HEK293 (cell line): ENCODE results near the gene TNP2.

Source experiments
- CTCF ChIA-PET: fragments of 350-600 bp; formaldehyde crosslinking; extraction: SDS; loops from one replicate; lab custom pipeline; 2021; ENCODE audit warnings: antibody characterized with exemption; lab: Yijun Ruan, JAX
- POLR2A ChIA-PET: fragments of 300-600 bp; formaldehyde crosslinking; extraction: SDS; loops from one replicate; lab custom pipeline; 2020; ENCODE audit warnings: antibody characterized with exemption, inconsistent platforms; lab: Yijun Ruan, JAX
- H3K27ac ChIP-seq: fragments of 200-500 bp; sonication (Bioruptor generic); 2 replicates; pipeline ENCODE4 v1.5.1; 2014; ENCODE audit warnings: low read depth, low read length, control low read depth, inconsistent platforms; ENCODE audit errors: extremely low read depth
- H3K36me3 ChIP-seq, 2 experiments: fragments of 200-500 bp in 1 of 2; sonication (Bioruptor generic) in 1 of 2; 1 replicate in 1 of 2; 2 replicates in 1 of 2; pipeline ENCODE4 v1.5.1; 2014 to 2017; ENCODE audit warnings: inconsistent platforms in 2 of 2, low read length in 2 of 2; ENCODE audit not compliant: control insufficient read depth in 2 of 2, insufficient read depth in 1 of 2
- H3K4me1 ChIP-seq: fragments of 200-500 bp; sonication (Bioruptor generic); 2 replicates; pipeline ENCODE4 v1.5.1; 2014; ENCODE audit warnings: mild to moderate bottlenecking, low read length, inconsistent platforms; ENCODE audit not compliant: control insufficient read depth, insufficient read depth
- H3K4me3 ChIP-seq: 2 replicates; pipeline ENCODE4 v1.5.1; 2011; ENCODE audit warnings: low read depth, mild to moderate bottlenecking, control low read depth, low read length, moderate library complexity
- H3K9me3 ChIP-seq: fragments of 200-500 bp; sonication (Bioruptor generic); 2 replicates; pipeline ENCODE4 v1.5.1; 2014; ENCODE audit warnings: low read depth, low read length, inconsistent platforms; ENCODE audit not compliant: control insufficient read depth, insufficient read depth
- CTCF ChIP-seq: fragments of 450-650 bp; formaldehyde crosslinking; IDR thresholded peaks from 2 replicates; pipeline ENCODE4 v1.5.1; 2016; ENCODE audit warnings: missing biosample characterization, missing genetic modification characterization
- FEZF1 ChIP-seq: fragments of 450-650 bp; formaldehyde crosslinking; IDR thresholded peaks from 2 replicates; pipeline ENCODE4 v1.5.1; 2016; ENCODE audit warnings: missing biosample characterization, missing genetic modification characterization
- HOXD13 ChIP-seq: sonication (generic); formaldehyde crosslinking; IDR thresholded peaks from 2 replicates; pipeline ENCODE4 v1.8.0; 2022; ENCODE audit warnings: missing genetic modification reagents, borderline replicate concordance
- PRDM1 ChIP-seq: fragments of 450-650 bp; formaldehyde crosslinking; IDR thresholded peaks from 2 replicates; pipeline ENCODE4; 2016; ENCODE audit warnings: missing biosample characterization, missing genetic modification characterization
- TRIM28 ChIP-seq: IDR thresholded peaks from 2 replicates; pipeline ENCODE4 v1.6.1; 2011; ENCODE audit warnings: low read length, control low read depth, borderline replicate concordance
- ZBTB17 ChIP-seq: fragments of 450-650 bp; formaldehyde crosslinking; IDR thresholded peaks from 2 replicates; pipeline ENCODE4 v1.5.1; 2016; ENCODE audit warnings: missing biosample characterization, missing genetic modification characterization
- ZBTB21 ChIP-seq: fragments of 450-650 bp; formaldehyde crosslinking; IDR thresholded peaks from 2 replicates; pipeline ENCODE4 v1.5.1; 2017; ENCODE audit warnings: missing biosample characterization, missing genetic modification characterization
- ZEB2 ChIP-seq: fragments of 450-650 bp; formaldehyde crosslinking; IDR thresholded peaks from 2 replicates; pipeline ENCODE4 v1.5.1; 2016; ENCODE audit warnings: missing biosample characterization, missing genetic modification characterization
- ZIC2 ChIP-seq: fragments of 450-650 bp; formaldehyde crosslinking; IDR thresholded peaks from 2 replicates; pipeline ENCODE4 v1.5.1; 2016; ENCODE audit warnings: missing biosample characterization, missing genetic modification characterization
- ZNF10 ChIP-seq: fragments of 450-650 bp; formaldehyde crosslinking; IDR thresholded peaks from 2 replicates; pipeline ENCODE4 v1.5.1; 2017; ENCODE audit warnings: missing biosample characterization, missing genetic modification characterization
- ZNF121 ChIP-seq: fragments of 450-650 bp; formaldehyde crosslinking; IDR thresholded peaks from 2 replicates; pipeline ENCODE4 v1.5.1; 2016; ENCODE audit warnings: missing biosample characterization, missing genetic modification characterization
- ZNF214 ChIP-seq: fragments of 450-650 bp; formaldehyde crosslinking; IDR thresholded peaks from 2 replicates; pipeline ENCODE4 v1.5.1; 2017; ENCODE audit warnings: missing biosample characterization, mild to moderate bottlenecking, missing genetic modification characterization, borderline replicate concordance
- ZNF239 ChIP-seq: fragments of 450-650 bp; formaldehyde crosslinking; IDR thresholded peaks from 2 replicates; pipeline ENCODE4 v1.5.1; 2016; ENCODE audit warnings: missing biosample characterization, missing genetic modification characterization
- ZNF248 ChIP-seq: fragments of 450-650 bp; formaldehyde crosslinking; IDR thresholded peaks from 2 replicates; pipeline ENCODE4 v1.5.1; 2017; ENCODE audit warnings: missing biosample characterization, missing genetic modification characterization
- ZNF311 ChIP-seq: fragments of 450-650 bp; formaldehyde crosslinking; IDR thresholded peaks from 2 replicates; pipeline ENCODE4 v1.5.1; 2017; ENCODE audit warnings: missing biosample characterization, missing genetic modification characterization, borderline replicate concordance
- ZNF335 ChIP-seq: fragments of 450-650 bp; formaldehyde crosslinking; conservative IDR thresholded peaks from 2 replicates; pipeline ENCODE4 v1.5.1; 2016; ENCODE audit warnings: missing biosample characterization, missing genetic modification characterization
- ZNF341 ChIP-seq: fragments of 450-650 bp; formaldehyde crosslinking; IDR thresholded peaks from 2 replicates; pipeline ENCODE4; 2016; ENCODE audit warnings: low read depth, missing biosample characterization, missing genetic modification characterization
- ZNF354C ChIP-seq: fragments of 450-650 bp; formaldehyde crosslinking; IDR thresholded peaks from 2 replicates; pipeline ENCODE4 v1.5.1; 2016; ENCODE audit warnings: missing biosample characterization, missing genetic modification characterization, low read depth, borderline replicate concordance
- ZNF362 ChIP-seq: fragments of 450-650 bp; formaldehyde crosslinking; IDR thresholded peaks from 2 replicates; pipeline ENCODE4 v1.5.1; 2016; ENCODE audit warnings: missing biosample characterization, missing genetic modification characterization
- ZNF501 ChIP-seq: fragments of 450-650 bp; formaldehyde crosslinking; IDR thresholded peaks from 2 replicates; pipeline ENCODE4 v1.5.1; 2016; ENCODE audit warnings: missing biosample characterization, missing genetic modification characterization
- ZNF560 ChIP-seq: fragments of 450-650 bp; formaldehyde crosslinking; IDR thresholded peaks from 2 replicates; pipeline ENCODE4 v1.5.1; 2017; ENCODE audit warnings: missing biosample characterization, missing genetic modification characterization, borderline replicate concordance
- ZNF580 ChIP-seq: fragments of 450-650 bp; formaldehyde crosslinking; IDR thresholded peaks from 2 replicates; pipeline ENCODE4 v1.5.1; 2016; ENCODE audit warnings: missing biosample characterization, missing genetic modification characterization
- ZNF596 ChIP-seq: fragments of 450-650 bp; IDR thresholded peaks from 2 replicates; pipeline ENCODE4 v1.5.0; 2018; ENCODE audit warnings: missing biosample characterization, mild to moderate bottlenecking, missing genetic modification characterization, moderate library complexity
- ZNF658 ChIP-seq: fragments of 450-650 bp; formaldehyde crosslinking; IDR thresholded peaks from 2 replicates; pipeline ENCODE4; 2016; ENCODE audit warnings: missing biosample characterization, missing genetic modification characterization
- ZNF670 ChIP-seq: fragments of 450-650 bp; formaldehyde crosslinking; IDR thresholded peaks from 2 replicates; pipeline ENCODE4 v1.5.1; 2016; ENCODE audit warnings: missing biosample characterization, missing genetic modification characterization, low read depth
- ZNF707 ChIP-seq: fragments of 450-650 bp; formaldehyde crosslinking; IDR thresholded peaks from 2 replicates; pipeline ENCODE4 v1.5.1; 2016; ENCODE audit warnings: missing biosample characterization, missing genetic modification characterization
- ZNF792 ChIP-seq: fragments of 450-650 bp; formaldehyde crosslinking; IDR thresholded peaks from 2 replicates; pipeline ENCODE4 v1.5.1; 2016; ENCODE audit warnings: missing biosample characterization, missing genetic modification characterization
- ZNF843 ChIP-seq: fragments of 450-650 bp; formaldehyde crosslinking; IDR thresholded peaks from 2 replicates; pipeline ENCODE4 v1.5.1; 2016; ENCODE audit warnings: missing biosample characterization, missing genetic modification characterization

Gene TNP2

GRCh38 chr16:11298143-11298900, 29.2 kb upstream of the TNP2 start:
- POLR2A ChIA-PET: interaction anchor here (2.4 kb wide), 1 partner anchor 42 kb away, joined by 8 read pairs; the partner anchor contains the start of gene SOCS1
- CTCF ChIA-PET: no interaction called here
- no peak overlapping the region for H3K27ac ChIP-seq
- H3K9me3 ChIP-seq: no peaks in the 10 kb centered on the region
- no peaks in the 10 kb centered on the region for H3K36me3 ChIP-seq
- peaks cover 2% of the 10 kb centered on the region; the same call in 1 of the 2 replicates for H3K4me1 ChIP-seq
- no peak overlapping the region for H3K4me3 ChIP-seq
- TF ChIP-seq ZNF121 (tag by site-specific recombination) (peak; percentile 79), FEZF1 (tag by site-specific recombination) (no peak)

GRCh38 chr16:11297492-11298142, 28.5 kb upstream of the TNP2 start:
- no peak overlapping the region for H3K4me3 ChIP-seq
- TF ChIP-seq ZNF560 (no peak), HOXD13 (CRISPR knock-in tag) (no peak), ZNF843 (tag by site-specific recombination) (no peak), ZNF335 (tag by site-specific recombination) (peak; percentile 46), ZNF670 (tag by site-specific recombination) (no peak), ZNF341 (peak; percentile 16; the same call in 1 of the 2 replicates), ZNF214 (tag by site-specific recombination) (no peak), TRIM28 (no peak), ZIC2 (tag by site-specific recombination) (peak; percentile 31; the same call in 1 of the 2 replicates), ZNF10 (no peak), ZBTB17 (tag by site-specific recombination) (peak; percentile 36; the same call in 1 of the 2 replicates), ZNF501 (tag by site-specific recombination) (no peak)
- ChIA-PET CTCF (no interaction called here), POLR2A (interaction anchor here (2.4 kb wide), 1 partner anchor 42 kb away, joined by 8 read pairs; the partner anchor contains the start of gene SOCS1)
- no peaks in the 10 kb centered on the region for H3K36me3 ChIP-seq
- H3K9me3 ChIP-seq: no peaks in the 10 kb centered on the region
- no peaks in the 10 kb centered on the region; the same call in 1 of the 2 replicates for H3K4me1 ChIP-seq
- H3K27ac ChIP-seq: no peak overlapping the region

- Histone ChIP-seq H3K36me3 (no peaks in the 10 kb centered on the region), H3K9me3 (no peaks in the 10 kb centered on the region), H3K4me3 (no peak overlapping the region), H3K4me1 (no peaks in the 10 kb centered on the region; the same call in 1 of the 2 replicates), H3K27ac (no peak overlapping the region)
- POLR2A ChIA-PET: interaction anchor here (2.4 kb wide), 1 partner anchor 41 kb away, joined by 8 read pairs; the partner anchor contains the start of gene SOCS1
- CTCF ChIA-PET: interaction anchor here (0.6 kb wide), 1 partner anchor 749 kb away, joined by 4 read pairs; no protein-coding TSS in a partner anchor
- TF ChIP-seq ZNF362 (tag by site-specific recombination) (no peak), ZNF354C (tag by site-specific recombination) (no peak), PRDM1 (no peak), ZNF658 (tag by site-specific recombination) (no peak), ZNF596 (tag by site-specific recombination) (no peak), ZBTB21 (tag by site-specific recombination) (no peak), ZNF580 (tag by site-specific recombination) (no peak), ZNF792 (tag by site-specific recombination) (no peak), ZNF10 (no peak), ZNF248 (tag by site-specific recombination) (no peak), CTCF (tag by site-specific recombination) (no peak), ZNF707 (no peak), ZNF311 (no peak), TRIM28 (no peak), ZNF239 (tag by site-specific recombination) (no peak), ZEB2 (tag by site-specific recombination) (no peak)
Measured at GRCh38 chr16:11296706-11297491, 27.8 kb upstream of the TNP2 start.
